ENCODE measurements around the gene DISP3.

GRCh38 chr1:11449100-11449403 is 29.9 kb upstream of the DISP3 start:
- no peak for TF ChIP-seq POLR2A (IDR thresholded peaks at IDR 0.05)
- no peak for TF ChIP-seq CTCF (IDR thresholded peaks at IDR 0.05 in 8 of 11, conservative IDR thresholded peaks at IDR 0.05 in 3 of 11)
- TF ChIP-seq POLR2AphosphoS5 (IDR thresholded peaks at IDR 0.05) = no peak

All from spleen (tissue), 7 donors.